Activated CD8-positive, alpha-beta T cell treated with anti-CD3 and anti-CD28 coated beads for 36 hours (primary cell): ENCODE results near the gene ZFP1. TPM values are rescaled to one million over a fixed set of nuclear protein-coding genes. Genes with fewer than 3 reads are reported as not detected.
"Not testable (repeated sequence)": the region's sequence is repeated elsewhere in the genome, so short reads cannot be mapped to it uniquely, and the experiment has no call there.

ENCODE experiments used
- ATAC-seq: fragments of 200-7000 bp; cut with Tn5 transposase; one replicate; pipeline ENCODE4 v1.10.0; 2021; ENCODE audit warnings: mild to moderate bottlenecking, moderate library complexity
- CTCF ChIA-PET: fragments of 350-600 bp; sonication (Branson Sonifier 250); formaldehyde crosslinking; loops from one replicate; lab custom pipeline; 2021; ENCODE audit warnings: antibody characterized with exemption; lab: Charles Lee
- POLR2A ChIA-PET: fragments of 350-600 bp; sonication (Branson Sonifier 250); formaldehyde crosslinking; loops from one replicate; lab custom pipeline; 2021; ENCODE audit warnings: antibody characterized with exemption; lab: Charles Lee
- DNase-seq: peaks from one replicate; pipeline ENCODE4 v3.0.0-alpha.2; 2020
- H3K27ac Mint-ChIP-seq: one replicate; pipeline ENCODE4 v1.8.0; 2021; ENCODE audit warnings: mild to moderate bottlenecking, mixed read lengths
- H3K27me3 Mint-ChIP-seq: one replicate; pipeline ENCODE4 v1.8.0; 2021; ENCODE audit warnings: mixed read lengths
- H3K36me3 Mint-ChIP-seq: one replicate; pipeline ENCODE4 v1.8.0; 2021; ENCODE audit warnings: low read depth, mixed read lengths
- H3K4me1 Mint-ChIP-seq: one replicate; pipeline ENCODE4 v1.8.0; 2021; ENCODE audit warnings: low read depth, mixed read lengths
- H3K4me3 Mint-ChIP-seq: one replicate; pipeline ENCODE4 v1.8.0; 2021; ENCODE audit warnings: mild to moderate bottlenecking, moderate library complexity, mixed read lengths
- H3K9me3 Mint-ChIP-seq: one replicate; pipeline ENCODE4 v1.8.0; 2021; ENCODE audit warnings: mixed read lengths
- CTCF ChIP-seq: fragments of 200-600 bp; IDR thresholded peaks from one replicate; pipeline ENCODE4 v1.8.0; 2022; ENCODE audit warnings: antibody characterized with exemption, mild to moderate bottlenecking
- intact Hi-C: fragments of 100-400 bp; cut with micrococcal nuclease; formaldehyde crosslinking; loops from one replicate; pipeline ENCODE4 v1.10.0; 2022
- total RNA-seq, 2 experiments: library from RNA; stranded (reverse); gene quantifications; one replicate each; pipeline ENCODE4 v1.2.3, GENCODE V29; 2021

ZFP1 gene
- total RNA-seq, 2 experiments from 2014 or later: 19.8 to 23.9 TPM

GRCh38 chr16:75206749-75207451 is 58.6 kb downstream of the ZFP1 start, which contains the start of gene CTRB2:
TSS of gene CTRB2 (minus strand) at chr16:75207161. CDS start at chr16:75207141, 20 bp downstream.
- H3K4me1 Mint-ChIP-seq: no peaks in the 10 kb centered on the region
- no peak for TF ChIP-seq CTCF
- ATAC-seq (no peak), DNase-seq (no peak)
- intact Hi-C loops: no loop called here
- no peaks in the 10 kb centered on the region for H3K27me3 Mint-ChIP-seq
- ChIA-PET POLR2A (no interaction called here), CTCF (no interaction called here)
- H3K27ac Mint-ChIP-seq: no peak within 1 kb of the TSS
- no peaks in the 10 kb centered on the region for H3K36me3 Mint-ChIP-seq
- no peak within 1 kb of the TSS for H3K4me3 Mint-ChIP-seq
- no peaks in the 10 kb centered on the region for H3K9me3 Mint-ChIP-seq

GRCh38 chr16:75207831-75208230 is 59.5 kb downstream of the ZFP1 start:
- Mint-ChIP-seq H3K27ac (no peak overlapping the region), H3K36me3 (no peaks in the 10 kb centered on the region), H3K9me3 (no peaks in the 10 kb centered on the region), H3K4me3 (no peak overlapping the region), H3K27me3 (no peaks in the 10 kb centered on the region), H3K4me1 (no peaks in the 10 kb centered on the region)
- ATAC-seq: no peak
- CTCF ChIA-PET: interaction anchor here (1.1 kb wide), 1 partner anchor 9 kb away, joined by 3 read pairs; no protein-coding TSS in a partner anchor
- POLR2A ChIA-PET: no interaction called here
- no peak for DNase-seq
- intact Hi-C loops: no loop called here
- no peak for TF ChIP-seq CTCF

- Mint-ChIP-seq H3K36me3 (no peaks in the 10 kb centered on the region), H3K4me3 (no peak overlapping the region), H3K4me1 (no peaks in the 10 kb centered on the region), H3K27me3 (no peaks in the 10 kb centered on the region), H3K9me3 (no peaks in the 10 kb centered on the region), H3K27ac (no peak overlapping the region)
- DNase-seq: no peak
- POLR2A ChIA-PET: no interaction called here
- intact Hi-C loops: no loop called here
- CTCF ChIA-PET: interaction anchor here (1.1 kb wide), 1 partner anchor 9 kb away, joined by 3 read pairs; no protein-coding TSS in a partner anchor
- TF ChIP-seq CTCF: no peak
- ATAC-seq: no peak
Measured at GRCh38 chr16:75208242-75208825, 60.0 kb downstream of the ZFP1 start.

- no peaks in the 10 kb centered on the region for H3K36me3 Mint-ChIP-seq
- intact Hi-C loops: no loop called here
- no peak overlapping the region for H3K4me3 Mint-ChIP-seq
- DNase-seq (no peak), ATAC-seq (no peak)
- no peaks in the 10 kb centered on the region for H3K9me3 Mint-ChIP-seq
- H3K27ac Mint-ChIP-seq: no peak overlapping the region
- CTCF ChIA-PET: no interaction called here
- TF ChIP-seq CTCF: no peak
- no peaks in the 10 kb centered on the region for H3K27me3 Mint-ChIP-seq
- no peaks in the 10 kb centered on the region for H3K4me1 Mint-ChIP-seq
- POLR2A ChIA-PET: no interaction called here
Measured at GRCh38 chr16:75208861-75209505, 60.7 kb downstream of the ZFP1 start.

GRCh38 chr16:75209514-75209913 is 61.2 kb downstream of the ZFP1 start:
- intact Hi-C loops, H3K4me3 Mint-ChIP-seq, POLR2A ChIA-PET, CTCF ChIA-PET, H3K27me3 Mint-ChIP-seq, H3K9me3 Mint-ChIP-seq, ATAC-seq, H3K27ac Mint-ChIP-seq, H3K4me1 Mint-ChIP-seq, DNase-seq, H3K36me3 Mint-ChIP-seq: not testable (repeated sequence)
